H9 (cell line): Measurements from ENCODE around the gene IAH1. TPM values are rescaled to one million over a fixed set of nuclear protein-coding genes. Genes with fewer than 3 reads are reported as not detected.

Experiments used
- DNase-seq: peaks from one replicate; pipeline ENCODE4 v3.0.0-alpha.2; 2017
- H2AFZ ChIP-seq: one replicate; pipeline ENCODE4 v1.6.1; 2013; ENCODE audit warnings: mild to moderate bottlenecking, low read length, control low read depth, moderate library complexity
- H2AK5ac ChIP-seq: 2 replicates; pipeline ENCODE4 v1.6.1; 2013; ENCODE audit warnings: low read length, control low read depth, mixed read lengths; ENCODE audit not compliant: insufficient read length
- H2BK120ac ChIP-seq: one replicate; pipeline ENCODE4 v1.6.1; 2013; ENCODE audit warnings: low read depth, mild to moderate bottlenecking, low read length, control low read depth, inconsistent platforms; ENCODE audit not compliant: poor library complexity, severe bottlenecking
- H2BK12ac ChIP-seq: 2 replicates; pipeline ENCODE4 v1.6.1; 2013; ENCODE audit warnings: low read length, control low read depth, mixed read lengths, low read depth; ENCODE audit not compliant: insufficient read length
- H2BK15ac ChIP-seq: 2 replicates; pipeline ENCODE4 v1.6.1; 2013; ENCODE audit warnings: low read depth, low read length, control low read depth
- H2BK20ac ChIP-seq: one replicate; pipeline ENCODE4 v1.6.1; 2013; ENCODE audit warnings: low read depth, mild to moderate bottlenecking, low read length, control low read depth, inconsistent platforms; ENCODE audit not compliant: poor library complexity, severe bottlenecking
- H2BK5ac ChIP-seq: 2 replicates; pipeline ENCODE4 v1.6.1; 2013; ENCODE audit warnings: low read length, control low read depth, mixed read lengths; ENCODE audit not compliant: insufficient read length
- H3K14ac ChIP-seq: 2 replicates; pipeline ENCODE4 v1.6.1; 2013; ENCODE audit warnings: low read length, control low read depth; ENCODE audit not compliant: insufficient read depth
- H3K18ac ChIP-seq: 2 replicates; pipeline ENCODE4 v1.6.1; 2013; ENCODE audit warnings: low read depth, mild to moderate bottlenecking, mixed read lengths, low read length, control low read depth; ENCODE audit not compliant: insufficient read length
- H3K23ac ChIP-seq: 2 replicates; pipeline ENCODE4 v1.6.1; 2013; ENCODE audit warnings: low read length, control low read depth, mixed read lengths, low read depth; ENCODE audit not compliant: insufficient read length
- H3K23me2 ChIP-seq: 2 replicates; pipeline ENCODE4 v1.6.1; 2013; ENCODE audit warnings: low read depth, mild to moderate bottlenecking, mixed read lengths, low read length, control low read depth; ENCODE audit not compliant: insufficient read length, poor library complexity, severe bottlenecking
- H3K27ac ChIP-seq: 2 replicates; pipeline ENCODE4 v1.5.1; 2013; ENCODE audit warnings: low read length, control low read depth, mixed read lengths, low read depth; ENCODE audit not compliant: insufficient read length
- H3K27me3 ChIP-seq: 2 replicates; pipeline ENCODE4 v1.6.1; 2013; ENCODE audit warnings: low read length, control low read depth, inconsistent platforms; ENCODE audit not compliant: insufficient read depth
- H3K4ac ChIP-seq: 2 replicates; pipeline ENCODE4 v1.6.1; 2013; ENCODE audit warnings: low read depth, mild to moderate bottlenecking, control low read depth, inconsistent platforms, low read length, moderate library complexity
- H3K4me1 ChIP-seq: 2 replicates; pipeline ENCODE4 v1.6.1; 2013; ENCODE audit warnings: low read length, control low read depth, inconsistent platforms; ENCODE audit not compliant: insufficient read depth
- H3K4me2 ChIP-seq: 2 replicates; pipeline ENCODE4 v1.6.1; 2013; ENCODE audit warnings: low read length, control low read depth, mixed read lengths; ENCODE audit not compliant: insufficient read length, insufficient read depth
- H3K56ac ChIP-seq: 2 replicates; pipeline ENCODE4 v1.6.1; 2013; ENCODE audit warnings: low read depth, mild to moderate bottlenecking, mixed read lengths, low read length, control low read depth; ENCODE audit not compliant: insufficient read length
- H3K79me1 ChIP-seq: 2 replicates; pipeline ENCODE4 v1.6.1; 2013; ENCODE audit warnings: low read depth, mild to moderate bottlenecking, moderate library complexity, low read length, control low read depth, inconsistent platforms; ENCODE audit not compliant: insufficient read depth, poor library complexity, severe bottlenecking
- H3K79me2 ChIP-seq: 2 replicates; pipeline ENCODE4 v1.6.1; 2013; ENCODE audit warnings: low read length, control low read depth, inconsistent platforms; ENCODE audit not compliant: insufficient read depth
- H3K9ac ChIP-seq: 2 replicates; pipeline ENCODE4 v1.6.1; 2013; ENCODE audit warnings: low read length, control low read depth, mixed read lengths; ENCODE audit not compliant: insufficient read length; ENCODE audit errors: extremely low read depth
- H3K9me3 ChIP-seq: one replicate; pipeline ENCODE4 v1.6.1; 2013; ENCODE audit warnings: low read depth, low read length, inconsistent platforms; ENCODE audit not compliant: control insufficient read depth
- H3T11ph ChIP-seq: one replicate; pipeline ENCODE4 v1.6.1; 2013; ENCODE audit warnings: mild to moderate bottlenecking, low read length, control low read depth, inconsistent platforms
- H4K20me1 ChIP-seq: one replicate; pipeline ENCODE4 v1.6.1; 2013; ENCODE audit not compliant: control insufficient read depth, insufficient read length, insufficient read depth
- H4K5ac ChIP-seq: 2 replicates; pipeline ENCODE4 v1.6.1; 2013; ENCODE audit warnings: low read depth, mild to moderate bottlenecking, mixed read lengths, low read length, control low read depth; ENCODE audit not compliant: insufficient read length
- H4K8ac ChIP-seq: replicated peaks from 2 replicates; pipeline ENCODE4 v1.6.1; 2013; ENCODE audit warnings: low read length, control low read depth, mixed read lengths, low read depth; ENCODE audit not compliant: insufficient read length
- H4K91ac ChIP-seq: 2 replicates; pipeline ENCODE4 v1.6.1; 2013; ENCODE audit warnings: low read depth, mild to moderate bottlenecking, moderate library complexity, mixed read lengths, low read length, control low read depth; ENCODE audit not compliant: insufficient read length
- H3K27ac Mint-ChIP-seq, 3 experiments: 2 replicates in 2 of 3; 3 replicates in 1 of 3; pipeline ENCODE4 v1.8.0; 2020 to 2021; ENCODE audit warnings: mixed read lengths in 3 of 3, mild to moderate bottlenecking in 1 of 3, moderate library complexity in 1 of 3
- H3K27me3 Mint-ChIP-seq: 2 replicates; pipeline ENCODE4 v1.8.0; 2021; ENCODE audit warnings: low read depth, mild to moderate bottlenecking, moderate library complexity, mixed read lengths
- H3K36me3 Mint-ChIP-seq, 3 experiments: 2 replicates in 2 of 3; 3 replicates in 1 of 3; pipeline ENCODE4 v1.8.0; 2020 to 2021; ENCODE audit warnings: low read depth in 3 of 3, mixed read lengths in 3 of 3; ENCODE audit not compliant: insufficient read depth in 1 of 3
- H3K4me1 Mint-ChIP-seq, 2 experiments: 2 replicates each; pipeline ENCODE4 v1.8.0; 2020; ENCODE audit warnings: mixed read lengths in 2 of 2
- H3K4me3 Mint-ChIP-seq, 2 experiments: 2 replicates in 1 of 2; 3 replicates in 1 of 2; pipeline ENCODE4 v1.8.0; 2020 to 2021; ENCODE audit warnings: mild to moderate bottlenecking in 2 of 2, mixed read lengths in 2 of 2, moderate library complexity in 1 of 2
- H3K9me3 Mint-ChIP-seq, 2 experiments: 2 replicates in 1 of 2; 3 replicates in 1 of 2; pipeline ENCODE4 v1.8.0; 2020; ENCODE audit warnings: mild to moderate bottlenecking in 2 of 2, mixed read lengths in 2 of 2, moderate library complexity in 1 of 2
- WGBS: extraction: QIAGEN DNeasy Blood & Tissue Kit; methylation state at CpG from one replicate; pipeline ENCODE4 v1.1.7; 2013; ENCODE audit warnings: missing lambda C conversion rate, low lambda C conversion rate, mixed read lengths; ENCODE audit not compliant: insufficient read length; ENCODE audit errors: extremely low coverage; 5-methylcytosine and 5-hydroxymethylcytosine counted together
- total RNA-seq: library from RNA; stranded (reverse); gene quantifications from 2 replicates; pipeline ENCODE4 v1.2.1, GENCODE V29; 2021
- TF ChIP-seq, protein P1 (sequence below): fragments of 200-600 bp; sonication (generic); conservative IDR thresholded peaks from 3 replicates; pipeline ENCODE4 v1.8.0; 2021; ENCODE audit warnings: antibody characterized with exemption, mild to moderate bottlenecking

IAH1 gene
- total RNA-seq, 1 experiment from 2014 or later, result 25.6 TPM

DNA sequence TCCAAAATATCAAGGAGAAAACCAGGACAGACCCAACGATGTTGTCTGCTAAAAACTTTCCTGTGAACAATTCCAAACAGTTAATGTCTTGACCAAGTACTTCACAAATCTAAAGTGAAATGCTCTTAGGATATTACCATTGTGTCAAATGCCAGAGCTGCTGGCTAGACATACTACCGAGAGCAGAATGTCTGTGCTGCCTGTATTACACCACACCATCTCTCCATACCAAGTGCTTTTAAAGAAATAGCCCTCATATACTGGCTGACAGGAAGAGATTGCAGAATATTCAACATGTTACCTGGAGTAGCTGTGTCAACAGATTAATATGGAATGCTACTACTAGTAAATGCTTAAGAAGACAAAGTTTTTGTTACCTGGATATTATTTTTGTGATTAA, 18.6 kb downstream of the IAH1 start:
- Histone ChIP-seq H2AK5ac (no peak overlapping the region), H3K9me3 (no peaks in the 10 kb centered on the region), H2BK5ac (no peak overlapping the region), H3K4ac (no peak overlapping the region), H3K27me3 (no peaks in the 10 kb centered on the region), H3K14ac (no peak overlapping the region), H3K27ac (no peak overlapping the region), H3K9ac (no peak overlapping the region), H4K91ac (no peak overlapping the region), H3K79me2 (no peaks in the 10 kb centered on the region), H3K79me1 (no peaks in the 10 kb centered on the region), H3K56ac (no peak overlapping the region), H4K8ac (no peak overlapping the region), H2BK15ac (no peak overlapping the region), H3K4me2 (no peak overlapping the region), H2AFZ (no peak overlapping the region), H2BK120ac (no peak overlapping the region), H2BK12ac (no peak overlapping the region), H3K23me2 (no peaks in the 10 kb centered on the region), H3T11ph (no peak overlapping the region), H4K5ac (no peak overlapping the region), H3K4me1 (no peaks in the 10 kb centered on the region), H4K20me1 (no peaks in the 10 kb centered on the region), H3K18ac (no peak overlapping the region), H3K23ac (no peak overlapping the region), H2BK20ac (no peak overlapping the region)
- H3K27ac Mint-ChIP-seq, result no peak overlapping the region
- no peak for DNase-seq
- H3K27me3 Mint-ChIP-seq, result no peaks in the 10 kb centered on the region
- no peak overlapping the region for H3K4me3 Mint-ChIP-seq
- H3K9me3 Mint-ChIP-seq, result no peaks in the 10 kb centered on the region
- TF ChIP-seq, protein P1, sequence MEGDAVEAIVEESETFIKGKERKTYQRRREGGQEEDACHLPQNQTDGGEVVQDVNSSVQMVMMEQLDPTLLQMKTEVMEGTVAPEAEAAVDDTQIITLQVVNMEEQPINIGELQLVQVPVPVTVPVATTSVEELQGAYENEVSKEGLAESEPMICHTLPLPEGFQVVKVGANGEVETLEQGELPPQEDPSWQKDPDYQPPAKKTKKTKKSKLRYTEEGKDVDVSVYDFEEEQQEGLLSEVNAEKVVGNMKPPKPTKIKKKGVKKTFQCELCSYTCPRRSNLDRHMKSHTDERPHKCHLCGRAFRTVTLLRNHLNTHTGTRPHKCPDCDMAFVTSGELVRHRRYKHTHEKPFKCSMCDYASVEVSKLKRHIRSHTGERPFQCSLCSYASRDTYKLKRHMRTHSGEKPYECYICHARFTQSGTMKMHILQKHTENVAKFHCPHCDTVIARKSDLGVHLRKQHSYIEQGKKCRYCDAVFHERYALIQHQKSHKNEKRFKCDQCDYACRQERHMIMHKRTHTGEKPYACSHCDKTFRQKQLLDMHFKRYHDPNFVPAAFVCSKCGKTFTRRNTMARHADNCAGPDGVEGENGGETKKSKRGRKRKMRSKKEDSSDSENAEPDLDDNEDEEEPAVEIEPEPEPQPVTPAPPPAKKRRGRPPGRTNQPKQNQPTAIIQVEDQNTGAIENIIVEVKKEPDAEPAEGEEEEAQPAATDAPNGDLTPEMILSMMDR, result no peak
- H3K4me1 Mint-ChIP-seq, result no peaks in the 10 kb centered on the region; a peak in 1 of 4 replicates
- peaks cover 20 to 74% (median 72%) of the 10 kb centered on the region in 3 experiments for H3K36me3 Mint-ChIP-seq
- WGBS, result no CpG with 5 or more reads among the region's 2 CpGs
